NCI-H748 (cell line): ENCODE results near the gene WDR4.
"Not testable (repeated sequence)": the region's sequence is repeated elsewhere in the genome, so short reads cannot be mapped to it uniquely, and the experiment has no call there.

ENCODE experiments used
- DNase-seq: peaks from one replicate; lab custom pipeline; 2025; ENCODE audit not compliant: unreplicated experiment; lab: John Stamatoyannopoulos, UW

Gene WDR4

DNA sequence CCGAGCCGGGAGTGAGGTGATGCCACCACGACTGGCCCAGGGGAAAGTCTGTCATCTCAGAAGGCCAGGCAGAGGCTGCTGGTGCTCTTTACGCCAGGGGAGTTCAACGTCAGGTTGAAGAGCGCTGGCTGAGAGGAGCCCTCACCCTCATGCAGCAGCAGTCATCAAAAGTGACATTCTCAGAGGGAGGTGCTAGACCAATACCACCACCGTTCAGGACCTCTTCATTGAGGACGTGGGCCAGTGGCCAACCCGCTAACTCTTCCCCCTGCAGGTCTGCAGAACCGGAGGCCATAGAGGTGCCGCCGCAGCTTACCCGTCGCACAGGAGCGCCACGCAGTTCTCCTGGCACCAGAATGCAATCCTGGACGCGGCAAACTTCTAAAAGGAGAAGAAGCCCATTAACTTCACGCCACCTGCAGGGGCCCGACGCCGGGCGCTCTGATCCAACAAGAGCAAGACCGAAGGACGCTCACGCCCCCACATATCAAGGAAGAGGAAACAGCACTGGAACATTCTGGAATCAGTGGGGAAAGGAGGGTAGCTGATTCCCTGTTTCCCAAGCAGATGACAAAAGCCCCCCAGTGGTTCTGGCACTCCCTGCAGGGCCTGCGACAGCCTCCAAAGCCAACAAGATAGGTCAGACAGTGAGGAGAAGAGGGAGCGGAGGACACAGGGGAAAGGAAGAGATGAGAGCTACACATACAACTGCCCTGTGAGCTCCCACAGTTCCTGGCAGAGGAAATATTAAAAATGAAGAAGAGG is 24.9 kb downstream of the WDR4 start:
- no peak for DNase-seq

DNA sequence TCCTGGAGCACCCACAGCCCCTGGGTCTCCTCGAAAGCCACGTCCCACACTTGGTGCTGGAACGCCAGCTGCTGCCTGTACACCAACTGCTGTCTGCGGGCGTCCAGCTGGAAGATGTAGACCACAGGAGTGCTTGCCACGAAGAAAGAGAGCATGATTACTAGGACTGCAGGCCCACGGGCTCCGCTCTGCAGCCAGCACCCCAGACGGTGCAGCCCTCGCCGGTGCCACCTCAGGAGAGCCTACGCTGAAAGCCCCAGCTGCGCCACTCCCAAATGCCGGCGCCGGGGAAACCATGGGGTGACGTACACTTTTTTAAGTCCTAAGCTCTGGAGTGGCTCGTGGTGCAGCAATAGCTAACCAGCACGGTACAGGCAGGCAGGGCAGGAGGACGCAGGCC is 25.7 kb downstream of the WDR4 start:
- DNase-seq: no peak

DNA sequence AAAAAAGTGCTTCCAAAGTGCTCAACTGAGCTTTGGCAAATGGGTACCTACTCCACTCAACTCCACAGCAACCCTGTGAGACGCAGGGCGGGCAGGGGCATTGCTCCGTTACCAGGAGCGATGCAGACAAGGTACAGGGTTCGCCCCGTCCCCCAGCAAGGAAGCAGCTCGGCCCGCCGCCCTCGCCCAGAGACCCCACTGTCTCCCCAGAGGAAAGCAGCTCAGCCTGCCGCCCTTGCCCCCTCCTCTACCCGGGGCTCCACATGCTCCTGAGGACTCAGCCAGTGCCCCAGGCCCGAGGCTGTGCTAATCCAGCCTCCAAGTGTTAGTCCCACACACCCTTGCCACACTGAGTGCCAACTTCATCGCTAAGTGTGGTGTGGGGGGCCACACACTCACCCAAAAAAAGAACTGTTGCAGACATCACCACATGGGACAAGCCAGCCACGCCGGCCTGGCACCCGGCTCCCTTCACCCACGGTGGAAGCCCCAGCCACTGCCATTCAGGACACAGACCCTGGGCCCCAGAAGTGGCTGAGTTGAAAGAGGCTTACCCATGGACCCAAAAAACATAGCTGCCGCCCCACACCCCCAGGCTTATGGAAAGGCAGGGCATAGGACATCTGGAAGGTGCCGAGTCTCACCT is 26.3 kb downstream of the WDR4 start:
- DNase-seq: no peak

DNA sequence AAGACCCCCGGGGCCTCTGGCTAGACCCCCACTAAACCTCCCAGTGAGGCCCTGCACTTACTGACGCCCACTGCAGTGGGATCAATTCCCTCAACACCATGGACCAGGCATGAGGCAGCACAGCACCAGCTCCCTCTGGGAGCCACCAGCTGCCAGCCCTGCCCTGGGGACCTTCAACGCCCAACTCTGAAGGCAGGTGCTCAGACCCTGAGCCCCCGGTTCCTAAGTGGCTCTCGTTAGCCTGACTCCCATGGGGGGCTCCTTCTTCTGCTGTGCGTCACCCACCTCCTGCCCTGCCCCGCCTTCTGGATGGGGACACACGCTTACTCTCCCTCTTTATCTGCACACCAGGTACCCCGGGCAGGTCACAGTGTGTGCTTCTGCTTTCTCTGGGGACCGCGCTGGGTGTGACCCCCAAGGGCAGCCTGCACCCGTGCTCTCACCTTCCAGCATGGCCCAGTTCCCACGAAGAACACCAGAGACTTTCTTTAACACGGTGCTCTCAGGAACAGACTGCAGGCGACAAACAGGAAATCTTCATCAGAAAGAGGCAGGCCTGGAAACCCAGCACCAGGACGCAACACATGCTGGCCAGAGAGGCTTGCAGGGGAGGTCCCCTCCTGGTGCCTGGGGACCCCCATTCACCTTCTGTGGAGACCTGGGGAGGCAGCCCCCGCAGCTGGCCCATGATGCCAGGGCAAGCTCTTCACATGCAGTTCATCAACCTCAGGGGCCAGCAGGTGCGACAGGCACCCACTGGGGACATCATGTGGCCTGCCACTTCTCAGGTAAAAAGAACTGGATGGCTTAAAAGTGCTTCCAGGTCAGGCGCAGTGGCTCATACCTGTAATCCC is 27.3 kb downstream of the WDR4 start:
- no peak for DNase-seq

DNA sequence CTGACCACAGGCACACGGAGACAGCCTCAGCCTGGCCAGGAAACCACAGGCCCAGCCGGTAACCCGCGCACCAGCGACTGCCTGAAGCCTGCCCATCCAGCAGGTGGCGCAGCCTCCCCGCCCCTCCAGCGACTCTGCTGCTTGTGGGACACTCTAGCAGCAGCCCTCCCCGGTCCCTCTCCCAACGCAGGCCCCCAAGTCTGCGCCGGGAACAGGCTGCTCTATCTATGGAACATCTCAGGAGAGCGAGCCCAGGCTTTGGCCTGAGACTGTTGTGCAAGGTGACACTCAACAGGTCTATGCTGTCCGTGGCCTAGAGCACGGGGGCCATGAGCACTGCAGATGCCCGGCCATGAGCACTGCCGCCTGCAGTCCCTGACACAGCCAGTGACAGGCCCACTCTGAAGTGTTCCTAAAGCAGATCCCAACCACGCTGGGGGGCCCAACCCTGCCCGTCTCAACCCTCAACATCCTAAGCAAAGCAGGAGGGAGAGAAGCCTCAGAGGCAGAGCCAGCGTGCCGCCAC is 28.4 kb downstream of the WDR4 start:
- DNase-seq: no peak

DNA sequence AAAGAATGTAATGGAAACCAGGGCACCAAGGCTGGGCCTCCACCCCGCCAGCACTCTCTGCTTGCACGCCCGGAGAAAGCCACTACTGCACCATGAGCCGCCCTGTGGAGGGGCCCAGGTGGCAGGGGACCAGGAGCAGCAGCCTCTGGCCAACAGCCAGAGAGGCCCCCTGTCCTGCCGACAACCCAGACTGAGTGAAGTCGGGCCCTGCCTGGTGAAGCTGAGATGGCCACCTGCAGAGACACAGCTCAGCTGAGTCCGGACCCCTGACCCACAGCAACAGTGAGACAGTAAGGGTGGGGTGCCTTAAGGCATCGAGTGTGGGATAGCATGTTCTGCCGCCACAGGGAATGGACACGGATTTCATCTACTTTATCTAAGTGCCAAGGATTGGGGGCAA is 28.9 kb downstream of the WDR4 start:
- no peak for DNase-seq

DNA sequence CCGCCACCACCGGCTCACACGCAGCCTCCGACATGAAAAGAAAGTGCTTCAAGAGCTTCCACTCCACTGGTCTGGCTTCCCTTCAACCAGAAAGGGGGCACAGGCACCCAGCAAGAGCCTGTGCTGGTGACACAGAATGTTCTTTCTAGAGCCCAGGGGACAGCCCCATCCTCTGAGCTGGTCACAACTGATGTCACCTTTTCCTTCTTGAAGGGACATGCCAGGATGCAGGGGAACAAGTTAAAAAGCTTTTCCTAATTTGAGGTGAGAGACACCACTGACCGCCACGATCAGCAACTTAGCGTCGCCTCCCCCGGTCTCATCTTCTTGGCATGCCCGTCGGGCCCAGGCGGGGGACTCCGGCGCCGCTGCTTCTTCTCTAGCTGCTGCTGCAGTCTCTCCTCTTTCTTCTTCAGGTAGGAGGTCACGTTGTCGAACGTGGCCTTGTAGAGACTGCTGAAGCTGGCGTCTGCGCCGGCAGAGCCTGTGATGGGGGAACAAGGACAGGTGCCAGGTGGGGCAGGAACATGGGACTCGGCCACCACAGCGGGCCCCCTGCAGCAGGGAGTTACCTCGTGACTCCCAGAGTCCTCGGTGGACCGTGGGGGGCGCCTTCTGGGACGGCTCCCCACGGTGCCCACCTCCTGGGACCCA is 29.5 kb downstream of the WDR4 start:
- no peak for DNase-seq

DNA sequence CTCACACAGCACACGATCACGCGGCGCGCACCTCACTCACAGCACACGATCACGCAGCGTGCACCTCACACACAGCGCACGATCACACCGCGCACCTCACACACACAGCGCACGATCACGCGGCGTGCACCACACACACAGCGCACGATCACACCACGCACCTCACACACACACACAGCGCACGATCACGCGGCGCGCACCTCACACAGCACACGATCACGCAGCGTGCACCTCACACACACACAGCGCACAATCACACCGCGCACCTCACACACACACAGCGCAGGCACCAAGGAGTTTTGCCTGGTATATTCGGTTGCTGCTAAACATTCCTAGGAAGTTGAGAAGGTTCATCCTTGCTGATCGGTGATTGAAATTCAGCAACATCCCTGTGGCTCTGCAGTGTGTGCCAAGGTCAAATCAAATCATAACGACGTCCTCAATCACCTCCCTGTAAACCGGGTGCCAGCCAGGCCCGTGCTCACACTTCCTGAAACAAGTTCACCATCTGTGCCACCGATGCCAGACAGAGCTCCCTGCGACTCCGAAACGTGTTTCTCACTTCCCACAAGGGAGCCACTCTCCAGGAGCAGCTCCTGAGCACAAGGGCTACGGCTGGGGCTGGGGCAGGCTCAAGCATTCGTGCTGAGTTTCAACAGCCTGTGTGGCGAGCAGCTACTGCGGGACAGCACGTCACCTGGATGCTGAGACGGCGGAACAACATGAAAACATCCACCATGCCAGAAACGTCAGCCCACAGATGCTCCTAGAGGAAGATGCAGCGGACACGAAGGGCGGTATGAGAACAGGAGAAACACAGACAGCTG is 30.2 kb downstream of the WDR4 start:
- no peak for DNase-seq

DNA sequence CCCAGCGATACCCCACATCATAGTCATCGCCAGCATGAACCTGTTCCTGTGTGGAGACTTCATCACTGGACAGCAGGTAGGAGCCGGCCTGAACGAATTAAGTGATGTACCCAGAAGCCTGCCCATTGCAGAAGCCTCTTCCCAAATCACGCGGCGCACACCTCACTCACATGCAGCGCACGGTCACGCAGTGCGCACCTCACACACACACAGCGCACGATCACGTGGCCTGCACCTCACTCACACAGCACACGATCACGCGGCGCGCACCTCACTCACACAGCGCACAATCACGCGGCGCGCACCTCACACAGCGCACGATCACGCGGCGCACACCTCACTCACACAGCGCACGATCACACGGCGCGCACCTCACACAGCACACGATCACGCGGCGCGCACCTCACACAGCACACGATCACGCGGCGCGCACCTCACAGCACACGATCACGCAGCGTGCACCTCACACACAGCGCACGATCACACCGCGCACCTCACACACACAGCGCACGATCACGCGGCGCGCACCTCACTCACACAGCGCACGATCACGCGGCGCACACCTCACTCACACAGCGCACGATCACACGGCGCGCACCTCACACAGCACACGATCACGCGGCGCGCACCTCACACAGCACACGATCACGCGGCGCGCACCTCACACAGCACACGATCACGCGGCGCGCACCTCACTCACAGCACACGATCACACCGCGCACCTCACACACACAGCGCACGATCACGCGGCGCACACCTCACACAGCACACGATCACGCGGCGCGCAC is 31.0 kb downstream of the WDR4 start:
- not testable (repeated sequence) for DNase-seq

DNA sequence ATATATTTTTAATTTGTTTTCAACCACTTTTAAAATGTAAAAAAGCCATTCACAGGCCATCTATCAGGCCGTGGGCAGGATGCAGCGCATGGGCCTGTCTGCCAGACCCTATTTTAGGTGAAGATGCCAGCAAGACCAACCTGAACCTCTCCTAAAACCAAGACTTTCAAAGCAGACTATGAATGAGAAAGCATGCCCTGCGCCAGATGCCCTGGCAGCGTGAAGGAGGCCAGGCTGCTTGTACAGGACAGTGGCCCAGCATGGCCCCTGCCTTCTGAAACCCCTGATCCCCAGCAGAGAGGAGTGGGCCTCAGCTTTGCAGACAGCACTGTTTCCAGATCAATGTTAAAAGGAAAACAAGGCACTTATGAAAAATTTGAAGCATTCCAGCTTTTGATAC is 31.6 kb downstream of the WDR4 start:
- DNase-seq: no peak

DNA sequence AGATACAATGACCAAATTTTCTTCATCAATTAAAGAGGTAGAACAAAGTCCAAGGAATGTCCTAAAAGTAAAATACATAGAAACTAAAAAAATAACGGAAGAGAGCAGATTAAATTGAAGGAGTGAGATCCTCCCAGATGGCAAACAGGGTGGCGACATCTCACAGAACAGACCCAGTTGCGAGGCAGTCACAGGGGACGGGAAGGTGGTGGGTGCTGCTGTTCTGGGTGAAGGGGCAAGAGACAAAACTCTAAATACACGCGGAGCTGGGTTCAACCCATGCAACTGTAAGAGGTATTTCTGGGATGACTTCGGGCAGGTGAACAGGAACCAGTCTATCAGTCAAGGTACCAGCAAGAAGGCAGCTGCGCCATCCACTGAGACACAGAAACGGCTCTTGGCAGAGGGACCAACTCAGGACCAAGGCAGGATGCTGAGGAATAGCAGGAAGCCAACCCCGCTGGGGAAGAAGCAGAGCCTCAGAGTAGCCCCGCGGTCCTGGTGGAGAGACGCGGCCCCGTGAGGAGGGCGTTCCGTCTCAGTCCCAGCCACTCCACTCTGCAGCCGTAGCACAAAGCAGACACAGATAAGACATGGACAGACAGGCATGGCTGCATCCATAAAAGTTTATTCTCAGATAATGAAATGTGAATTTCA is 32.2 kb downstream of the WDR4 start:
- no peak for DNase-seq

DNA sequence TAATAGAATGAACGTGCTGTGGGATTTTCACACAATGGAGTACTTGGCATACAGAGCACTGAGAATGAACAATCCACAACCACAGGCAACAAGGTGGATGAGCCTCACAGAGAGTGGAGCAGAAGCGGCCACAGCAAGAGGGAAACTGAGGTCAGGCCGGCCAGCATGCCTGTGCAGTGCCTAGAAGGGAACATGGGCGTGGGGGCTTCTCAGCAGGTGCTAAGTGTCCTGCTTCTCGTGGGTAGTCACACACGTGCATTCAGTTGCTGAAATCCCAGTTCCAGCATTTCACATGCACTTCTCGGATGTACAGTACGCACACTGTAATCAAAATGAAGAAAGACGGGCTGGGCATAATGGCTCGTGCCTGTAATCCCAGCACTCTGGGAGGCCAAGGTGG is 33.1 kb downstream of the WDR4 start:
- DNase-seq: no peak

DNA sequence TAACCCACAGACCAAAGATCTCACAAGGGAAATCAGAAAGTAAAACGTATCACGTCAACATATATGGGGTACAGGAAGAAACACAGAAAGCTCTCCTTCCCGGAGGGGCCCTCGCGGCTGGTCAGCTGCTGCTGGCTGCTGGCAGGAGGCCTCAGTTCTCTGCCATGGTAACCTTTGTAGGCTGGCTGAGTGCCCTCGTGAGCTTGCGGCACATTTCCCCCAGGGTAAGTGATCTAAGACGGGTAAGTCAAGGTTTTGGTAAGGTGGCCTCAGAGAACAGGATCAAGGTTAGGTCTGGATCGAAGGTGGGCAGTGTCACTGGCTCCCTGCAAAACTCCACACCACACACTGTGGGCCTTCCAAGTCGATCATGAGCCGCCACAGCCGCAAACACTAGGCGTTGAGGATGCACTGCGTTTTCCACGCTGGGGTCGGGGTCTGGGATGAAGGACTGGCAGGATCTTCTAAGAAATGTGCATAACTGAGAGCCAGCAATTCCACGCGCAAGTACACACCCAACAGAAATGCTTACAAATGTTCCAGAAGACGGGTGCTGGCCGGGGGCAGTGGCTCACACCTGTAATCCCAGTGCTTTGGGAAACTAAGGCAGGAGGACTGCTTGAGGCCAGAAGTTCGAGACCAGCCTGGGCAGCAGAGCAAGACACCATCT is 33.9 kb downstream of the WDR4 start:
- DNase-seq: no peak

DNA sequence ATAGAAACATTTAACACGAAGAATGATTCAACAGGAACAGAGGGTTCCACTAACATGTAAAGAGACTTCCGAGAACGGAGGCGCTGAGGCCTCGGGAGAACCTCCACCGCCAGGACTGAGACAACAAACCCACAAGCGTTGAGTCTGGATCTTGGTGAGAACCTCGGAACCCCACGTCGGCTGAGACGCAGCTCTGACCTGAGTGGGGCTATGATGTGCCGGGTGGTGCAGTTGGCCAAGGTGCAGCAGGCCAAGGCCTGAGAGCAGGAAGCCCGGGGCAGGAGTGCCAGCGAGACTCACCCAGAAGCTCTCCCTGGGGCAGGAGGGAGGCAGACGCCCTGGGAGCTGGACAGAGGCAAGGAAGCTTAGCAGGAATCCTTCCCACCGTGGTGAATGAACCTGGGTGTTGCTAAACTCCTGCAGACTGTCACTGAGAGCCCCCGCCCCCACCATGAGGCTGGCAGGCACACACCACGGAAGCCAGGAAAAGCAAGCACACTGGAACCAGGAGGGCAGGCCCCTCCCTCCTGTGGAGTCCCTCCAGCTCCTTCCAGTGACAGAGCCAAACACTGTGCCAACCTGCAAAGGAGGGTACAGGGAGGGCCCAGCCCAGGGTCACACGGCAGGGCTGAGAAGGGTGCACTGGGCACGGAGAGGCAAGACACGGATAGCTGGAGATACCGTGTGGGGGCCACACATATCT is 34.8 kb downstream of the WDR4 start:
- no peak for DNase-seq

DNA sequence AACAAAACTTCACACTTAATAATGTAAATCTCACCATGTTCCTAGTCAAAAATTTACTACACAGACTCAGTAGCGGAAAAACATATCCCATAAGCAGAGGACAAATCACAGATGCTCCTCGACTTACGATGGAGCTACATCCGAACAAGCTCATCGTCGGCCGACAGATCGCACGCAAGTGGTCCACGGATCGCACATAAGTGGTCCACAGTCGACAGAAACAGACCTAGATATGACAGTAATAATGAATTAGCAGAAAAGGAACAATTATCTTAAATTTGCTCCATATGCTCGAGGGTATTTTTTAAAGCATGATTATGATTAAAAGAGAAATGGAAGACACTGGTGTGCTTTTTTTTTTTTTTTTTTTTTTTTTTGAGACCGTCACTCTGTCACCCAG is 36.3 kb downstream of the WDR4 start:
- no peak for DNase-seq

DNA sequence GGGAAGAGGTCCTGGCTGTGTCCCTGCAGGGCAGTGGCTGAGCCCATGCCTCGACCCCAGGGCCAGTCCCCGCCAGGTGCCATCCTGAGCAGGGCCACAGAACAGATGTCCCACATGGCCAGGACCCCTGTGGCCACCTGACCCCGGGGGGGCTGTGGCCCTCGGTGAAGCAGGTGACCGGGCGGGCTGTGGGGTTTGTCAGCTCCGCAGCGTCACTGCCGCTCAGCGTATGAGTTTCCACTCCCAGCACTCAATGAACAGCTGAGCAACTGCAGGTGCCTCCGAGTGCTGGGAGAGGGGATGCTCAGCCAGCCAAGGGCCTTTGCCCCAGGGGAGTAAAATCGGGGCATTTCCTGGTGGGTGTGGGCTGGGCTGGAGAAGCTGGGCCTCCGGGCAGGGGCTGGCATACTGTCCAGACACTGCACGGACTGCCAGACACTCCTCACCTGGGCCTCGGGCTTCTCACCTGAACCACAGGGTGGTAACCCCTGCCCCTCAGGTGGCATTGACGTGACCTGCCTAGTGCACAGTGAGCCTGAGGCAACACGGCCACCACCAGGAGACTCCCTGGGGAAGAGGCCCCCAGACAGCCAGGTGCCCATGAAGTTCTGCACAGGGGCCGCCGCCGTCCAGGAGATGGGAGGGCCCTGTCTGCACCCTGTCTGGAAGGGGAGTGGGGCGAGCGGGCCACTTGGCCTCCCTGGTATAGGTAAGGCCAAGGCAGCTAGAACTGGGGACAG is 37.3 kb downstream of the WDR4 start:
- DNase-seq: not testable (repeated sequence)
